GM13976 (cell line): Measurements from ENCODE around the gene RPP21.

Experiments used
- DNase-seq: peaks from one replicate; pipeline ENCODE4 v3.0.0; 2012; ENCODE audit warnings: low spot score
- CTCF ChIP-seq: IDR thresholded peaks from 2 replicates; pipeline ENCODE4 v1.5.1; 2012; ENCODE audit warnings: borderline replicate concordance, mild to moderate bottlenecking; ENCODE audit not compliant: insufficient read depth; ENCODE audit errors: extremely low read depth, missing control alignments, control extremely low read depth
- in situ Hi-C: fragments of 300-500 bp; cut with MboI; formaldehyde crosslinking; loops from one replicate; pipeline ENCODE4 v1.12.0; 2022; ENCODE audit warnings: low sequenced_read_pairs, mixed read lengths, inconsistent platforms; ENCODE audit not compliant: unreplicated experiment

The RPP21 gene

GRCh38 chr6:30341728-30342127, 3.2 kb upstream of the RPP21 start:
- in situ Hi-C loops, result no loop called here
- DNase-seq, result no peak
- TF ChIP-seq CTCF, result no peak

GRCh38 chr6:30344191-30344867, 627 bp upstream of the RPP21 start:
- DNase-seq, result no peak
- in situ Hi-C loops, result no loop called here
- no peak for TF ChIP-seq CTCF

- in situ Hi-C loops, result no loop called here
- no peak for TF ChIP-seq CTCF
Measured at GRCh38 chr6:30345852-30346251, 896 bp downstream of the RPP21 start.

GRCh38 chr6:30348957-30349356, 4.0 kb downstream of the RPP21 start:
- in situ Hi-C loops, result no loop called here
- DNase-seq, result no peak
- TF ChIP-seq CTCF, result no peak

More at GRCh38 chr6:30345852-30346251, 896 bp downstream of the RPP21 start:
- no peak for DNase-seq

- in situ Hi-C loops, result no loop called here
- no peak for TF ChIP-seq CTCF
- DNase-seq, result peak; percentile 36
Measured at GRCh38 chr6:30349421-30350177, 4.6 kb downstream of the RPP21 start.

GRCh38 chr6:30350524-30350923, 5.6 kb downstream of the RPP21 start:
- no peak for TF ChIP-seq CTCF
- in situ Hi-C loops, result no loop called here

More at GRCh38 chr6:30350524-30350923, 5.6 kb downstream of the RPP21 start:
- no peak for DNase-seq
